ENCODE data around the gene PHACTR3. TPM values are rescaled to one million over a fixed set of nuclear protein-coding genes. Genes with fewer than 3 reads are reported as not detected.

Gene PHACTR3
- total RNA-seq, 5 donors from 2014 or later (not counting 1 experiment from before 2014, with no cell fraction given) = not detected

DNA sequence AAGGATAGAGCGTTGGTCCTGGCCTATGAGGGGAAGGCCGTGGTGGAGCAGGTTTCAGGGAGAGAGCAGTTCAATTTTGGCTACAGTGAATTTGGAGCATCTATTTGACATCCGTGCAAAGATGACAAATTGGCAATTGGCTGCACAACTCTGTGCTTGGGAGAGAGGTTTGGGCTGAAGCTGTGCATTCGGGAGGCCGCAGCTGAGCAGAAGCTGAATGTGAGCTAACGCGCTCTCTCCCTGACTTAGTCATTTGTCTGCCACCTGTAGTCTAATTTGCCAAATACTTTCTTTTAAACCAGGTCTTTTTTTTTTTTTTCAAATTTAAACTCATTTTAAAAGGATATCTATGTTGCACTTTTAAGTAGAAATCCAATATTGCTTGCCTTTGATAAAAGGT is 78.8 kb downstream of the PHACTR3 start:
- no peak overlapping the region for H3K4me3 ChIP-seq (ENCODE audit: control insufficient read depth in 1 of 2, extremely low read depth in 1 of 2, low read length in 1 of 2)
- 71% methylated on average over 5 of the region's 7 CpGs for WGBS (ENCODE audit: insufficient coverage)
- CTCF ChIA-PET = no interaction called here
- Mint-ChIP-seq H3K36me3 (no peaks in the 10 kb centered on the region), H3K4me1 (no peaks in the 10 kb centered on the region), H3K4me3 (no peak overlapping the region), H3K27me3 (peaks cover 4% of the 10 kb centered on the region in 2 donors), H3K9me3 (no peaks in the 10 kb centered on the region), H3K27ac (no peak overlapping the region)
- H3K9me3 ChIP-seq = no peaks in the 10 kb centered on the region
- H3K36me3 ChIP-seq (ENCODE audit: control insufficient read depth in 2 of 2, extremely low read depth in 1 of 2, insufficient read depth in 1 of 2, low read length in 1 of 2) = no peaks in the 10 kb centered on the region
- H3K27me3 ChIP-seq (replicated peaks in 1 of 2; ENCODE audit: control insufficient read depth in 2 of 2, extremely low read depth in 1 of 2, insufficient read depth in 2 of 2, low read length in 1 of 2) = peaks cover 0 to 8% of the 10 kb centered on the region in 2 experiments
- DNase-seq (no peak), ATAC-seq (replicated peaks in 1 of 4) (no peak)
- no peak overlapping the region for H3K27ac ChIP-seq (ENCODE audit: low read length)
- POLR2A ChIA-PET = no interaction called here
- no peaks in the 10 kb centered on the region for H3K4me1 ChIP-seq (ENCODE audit: control insufficient read depth in 1 of 2, extremely low read depth in 1 of 2, insufficient read depth in 2 of 2, low read length in 2 of 2)

DNA sequence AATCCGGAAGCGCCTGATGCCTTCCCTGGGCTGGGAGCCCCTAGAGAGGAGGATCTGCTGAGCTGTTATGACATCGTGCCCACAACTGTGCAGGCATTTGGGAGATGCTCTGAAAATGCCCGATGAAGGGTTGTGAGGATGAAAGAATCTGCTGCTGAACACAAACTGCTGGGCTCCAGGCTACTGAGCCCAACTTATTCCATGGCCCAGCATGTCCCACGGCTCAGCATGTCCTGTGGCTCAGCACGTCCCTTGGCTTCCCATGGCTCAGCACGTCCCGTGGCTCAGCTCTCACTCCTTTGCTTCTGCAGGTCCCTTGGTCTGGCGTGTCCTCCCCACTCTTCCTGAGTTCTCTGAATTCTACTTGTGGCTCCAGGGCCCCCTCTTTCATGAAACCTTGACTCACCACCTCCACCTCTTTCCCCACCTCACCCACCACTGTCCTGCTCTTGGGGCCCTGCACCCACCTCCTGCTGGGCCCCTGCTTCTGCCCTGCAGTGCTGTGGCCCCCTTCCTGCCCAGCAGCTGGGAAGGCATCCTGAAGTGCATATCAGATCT is 80.4 kb downstream of the PHACTR3 start:
- CTCF ChIA-PET = no interaction called here
- ATAC-seq (replicated peaks in 1 of 4) = no peak

GRCh38 chr20:59686404-59687346 is 82.3 kb downstream of the PHACTR3 start:
- H3K4me1 Mint-ChIP-seq = no peaks in the 10 kb centered on the region
- peaks cover 0 to 9% of the 10 kb centered on the region in 2 experiments for H3K27me3 ChIP-seq (replicated peaks in 1 of 2; ENCODE audit: control insufficient read depth in 2 of 2, extremely low read depth in 1 of 2, insufficient read depth in 2 of 2, low read length in 1 of 2)
- no peak overlapping the region for H3K4me3 Mint-ChIP-seq
- no peak for DNase-seq
- H3K4me1 ChIP-seq (ENCODE audit: control insufficient read depth in 1 of 2, extremely low read depth in 1 of 2, insufficient read depth in 2 of 2, low read length in 2 of 2) = no peaks in the 10 kb centered on the region
- ATAC-seq (replicated peaks in 1 of 4) = no peak
- H3K27ac ChIP-seq (ENCODE audit: low read length) = no peak overlapping the region
- peaks cover 0 to 8% of the 10 kb centered on the region in 2 donors for H3K27me3 Mint-ChIP-seq
- no peaks in the 10 kb centered on the region for H3K9me3 Mint-ChIP-seq
- ChIA-PET CTCF (interaction anchor here in 1 of 2 donors (0.6 kb wide), 1 partner anchor 144 kb away, joined by 3 read pairs; no protein-coding TSS in a partner anchor), POLR2A (interaction anchor here in 1 of 2 donors (0.5 kb wide), 1 partner anchor 1872 kb away, joined by 3 read pairs; no protein-coding TSS in a partner anchor)
- 95% methylated on average over 7 of the region's 7 CpGs for WGBS (ENCODE audit: insufficient coverage)
- no peak overlapping the region for H3K4me3 ChIP-seq (ENCODE audit: control insufficient read depth in 1 of 2, extremely low read depth in 1 of 2, low read length in 1 of 2)
- H3K27ac Mint-ChIP-seq = no peak overlapping the region
- H3K9me3 ChIP-seq = no peaks in the 10 kb centered on the region
- H3K36me3 Mint-ChIP-seq = no peaks in the 10 kb centered on the region
- H3K36me3 ChIP-seq (ENCODE audit: control insufficient read depth in 2 of 2, extremely low read depth in 1 of 2, insufficient read depth in 1 of 2, low read length in 1 of 2) = no peaks in the 10 kb centered on the region

More for the DNA sequence above, 80.4 kb downstream of the PHACTR3 start:
- no peak for DNase-seq
- POLR2A ChIA-PET = no interaction called here
- Histone ChIP-seq H3K4me3 (ENCODE audit: control insufficient read depth in 1 of 2, extremely low read depth in 1 of 2, low read length in 1 of 2) (no peak overlapping the region), H3K27ac (ENCODE audit: low read length) (no peak overlapping the region), H3K36me3 (ENCODE audit: control insufficient read depth in 2 of 2, extremely low read depth in 1 of 2, insufficient read depth in 1 of 2, low read length in 1 of 2) (no peaks in the 10 kb centered on the region), H3K9me3 (no peaks in the 10 kb centered on the region), H3K27me3 (replicated peaks in 1 of 2; ENCODE audit: control insufficient read depth in 2 of 2, extremely low read depth in 1 of 2, insufficient read depth in 2 of 2, low read length in 1 of 2) (peaks cover 0 to 9% of the 10 kb centered on the region in 2 experiments), H3K4me1 (ENCODE audit: control insufficient read depth in 1 of 2, extremely low read depth in 1 of 2, insufficient read depth in 2 of 2, low read length in 2 of 2) (no peaks in the 10 kb centered on the region)
- no peak overlapping the region for H3K4me3 Mint-ChIP-seq
- H3K9me3 Mint-ChIP-seq = no peaks in the 10 kb centered on the region
- peaks cover 0 to 3% of the 10 kb centered on the region in 2 donors for H3K27me3 Mint-ChIP-seq
- H3K36me3 Mint-ChIP-seq = no peaks in the 10 kb centered on the region
- 70% methylated on average over 7 of the region's 9 CpGs for WGBS (ENCODE audit: insufficient coverage)
- no peaks in the 10 kb centered on the region for H3K4me1 Mint-ChIP-seq
- no peak overlapping the region for H3K27ac Mint-ChIP-seq

- Histone ChIP-seq H3K4me1 (ENCODE audit: control insufficient read depth in 1 of 2, extremely low read depth in 1 of 2, insufficient read depth in 2 of 2, low read length in 2 of 2) (no peaks in the 10 kb centered on the region), H3K36me3 (ENCODE audit: control insufficient read depth in 2 of 2, extremely low read depth in 1 of 2, insufficient read depth in 1 of 2, low read length in 1 of 2) (no peaks in the 10 kb centered on the region), H3K4me3 (ENCODE audit: control insufficient read depth in 1 of 2, extremely low read depth in 1 of 2, low read length in 1 of 2) (no peak overlapping the region), H3K9me3 (no peaks in the 10 kb centered on the region), H3K27me3 (replicated peaks in 1 of 2; ENCODE audit: control insufficient read depth in 2 of 2, extremely low read depth in 1 of 2, insufficient read depth in 2 of 2, low read length in 1 of 2) (peaks cover 0 to 8% of the 10 kb centered on the region in 2 experiments), H3K27ac (ENCODE audit: low read length) (no peak overlapping the region)
- 100% methylated on average over 1 of the region's 3 CpGs for WGBS (ENCODE audit: insufficient coverage)
- H3K27ac Mint-ChIP-seq = no peak overlapping the region
- ChIA-PET CTCF (no interaction called here), POLR2A (no interaction called here)
- H3K4me3 Mint-ChIP-seq = no peak overlapping the region
- no peaks in the 10 kb centered on the region for H3K9me3 Mint-ChIP-seq
- DNase-seq (no peak), ATAC-seq (replicated peaks in 1 of 4) (no peak)
- peaks cover 1 to 19% of the 10 kb centered on the region in 2 donors for H3K27me3 Mint-ChIP-seq
- H3K36me3 Mint-ChIP-seq = no peaks in the 10 kb centered on the region
- no peaks in the 10 kb centered on the region for H3K4me1 Mint-ChIP-seq
These were observed 84.0 kb downstream of the PHACTR3 start for GRCh38 chr20:59688356-59688755.

DNA sequence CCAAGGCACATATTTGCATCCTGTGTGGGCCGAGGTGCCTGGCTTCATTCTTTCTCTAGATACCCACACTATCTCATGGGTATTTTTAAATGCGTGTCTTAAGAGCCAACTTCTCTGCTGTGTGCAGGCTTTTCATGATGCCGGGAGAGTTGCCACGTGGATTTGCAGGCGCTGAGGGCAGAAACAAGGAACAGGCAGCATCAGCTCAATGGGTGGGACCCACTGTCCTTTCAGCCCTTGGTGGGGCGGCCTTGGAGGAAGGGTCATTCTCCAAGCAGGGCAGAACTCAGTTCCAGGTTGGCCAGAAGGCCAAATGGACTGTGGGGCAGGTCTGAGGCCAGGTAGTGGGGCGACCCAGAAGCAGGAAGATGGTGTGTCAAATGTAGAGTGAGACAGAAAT is 84.7 kb downstream of the PHACTR3 start:
- Mint-ChIP-seq H3K27me3 (peaks cover 6 to 19% of the 10 kb centered on the region in 2 donors), H3K36me3 (no peaks in the 10 kb centered on the region), H3K27ac (no peak overlapping the region), H3K9me3 (no peaks in the 10 kb centered on the region), H3K4me3 (no peak overlapping the region), H3K4me1 (no peaks in the 10 kb centered on the region)
- H3K9me3 ChIP-seq = no peaks in the 10 kb centered on the region
- DNase-seq (no peak), ATAC-seq (replicated peaks in 1 of 4) (no peak)
- no peaks in the 10 kb centered on the region for H3K36me3 ChIP-seq (ENCODE audit: control insufficient read depth in 2 of 2, extremely low read depth in 1 of 2, insufficient read depth in 1 of 2, low read length in 1 of 2)
- H3K27me3 ChIP-seq (replicated peaks in 1 of 2; ENCODE audit: control insufficient read depth in 2 of 2, extremely low read depth in 1 of 2, insufficient read depth in 2 of 2, low read length in 1 of 2) = peaks cover 0 to 11% of the 10 kb centered on the region in 2 experiments
- no peaks in the 10 kb centered on the region for H3K4me1 ChIP-seq (ENCODE audit: control insufficient read depth in 1 of 2, extremely low read depth in 1 of 2, insufficient read depth in 2 of 2, low read length in 2 of 2)
- ChIA-PET CTCF (no interaction called here), POLR2A (no interaction called here)
- 69% methylated on average over 6 of the region's 7 CpGs for WGBS (ENCODE audit: insufficient coverage)
- no peak overlapping the region for H3K27ac ChIP-seq (ENCODE audit: low read length)
- no peak overlapping the region for H3K4me3 ChIP-seq (ENCODE audit: control insufficient read depth in 1 of 2, extremely low read depth in 1 of 2, low read length in 1 of 2)

GRCh38 chr20:59690101-59690500 is 85.8 kb downstream of the PHACTR3 start:
- Mint-ChIP-seq H3K9me3 (no peaks in the 10 kb centered on the region), H3K4me1 (no peaks in the 10 kb centered on the region), H3K27me3 (peaks cover 9 to 26% of the 10 kb centered on the region in 2 donors), H3K36me3 (no peaks in the 10 kb centered on the region), H3K4me3 (no peak overlapping the region), H3K27ac (no peak overlapping the region)
- Histone ChIP-seq H3K27ac (ENCODE audit: low read length) (no peak overlapping the region), H3K36me3 (ENCODE audit: control insufficient read depth in 2 of 2, extremely low read depth in 1 of 2, insufficient read depth in 1 of 2, low read length in 1 of 2) (no peaks in the 10 kb centered on the region), H3K4me3 (ENCODE audit: control insufficient read depth in 1 of 2, extremely low read depth in 1 of 2, low read length in 1 of 2) (no peak overlapping the region), H3K27me3 (replicated peaks in 1 of 2; ENCODE audit: control insufficient read depth in 2 of 2, extremely low read depth in 1 of 2, insufficient read depth in 2 of 2, low read length in 1 of 2) (peaks cover 2 to 11% of the 10 kb centered on the region in 2 experiments), H3K4me1 (ENCODE audit: control insufficient read depth in 1 of 2, extremely low read depth in 1 of 2, insufficient read depth in 2 of 2, low read length in 2 of 2) (no peaks in the 10 kb centered on the region), H3K9me3 (no peaks in the 10 kb centered on the region)
- ATAC-seq (replicated peaks in 1 of 4) (no peak), DNase-seq (no peak)
- ChIA-PET CTCF (no interaction called here), POLR2A (no interaction called here)
- 76% methylated on average over 2 of the region's 4 CpGs for WGBS (ENCODE audit: insufficient coverage)
